ENCODE results near the gene HECTD4.

DNA sequence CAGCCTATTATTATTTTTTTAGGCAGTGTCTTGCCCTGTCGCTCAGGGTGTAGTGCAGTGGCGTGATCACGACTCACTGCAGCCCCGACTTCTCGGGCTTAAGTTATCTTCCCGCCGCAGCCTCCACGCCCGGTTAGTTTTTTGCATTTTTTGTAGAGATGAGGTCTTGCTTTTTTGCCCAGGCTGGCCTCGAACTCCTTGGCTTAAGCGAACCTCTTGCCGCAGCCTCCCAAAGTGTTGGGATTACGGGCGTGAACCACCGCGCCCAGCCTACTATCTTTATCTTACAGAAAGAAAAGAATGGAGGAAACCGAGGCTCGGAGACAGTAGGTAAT is 36.0 kb upstream of the HECTD4 start:
- TF ChIP-seq, protein P1, sequence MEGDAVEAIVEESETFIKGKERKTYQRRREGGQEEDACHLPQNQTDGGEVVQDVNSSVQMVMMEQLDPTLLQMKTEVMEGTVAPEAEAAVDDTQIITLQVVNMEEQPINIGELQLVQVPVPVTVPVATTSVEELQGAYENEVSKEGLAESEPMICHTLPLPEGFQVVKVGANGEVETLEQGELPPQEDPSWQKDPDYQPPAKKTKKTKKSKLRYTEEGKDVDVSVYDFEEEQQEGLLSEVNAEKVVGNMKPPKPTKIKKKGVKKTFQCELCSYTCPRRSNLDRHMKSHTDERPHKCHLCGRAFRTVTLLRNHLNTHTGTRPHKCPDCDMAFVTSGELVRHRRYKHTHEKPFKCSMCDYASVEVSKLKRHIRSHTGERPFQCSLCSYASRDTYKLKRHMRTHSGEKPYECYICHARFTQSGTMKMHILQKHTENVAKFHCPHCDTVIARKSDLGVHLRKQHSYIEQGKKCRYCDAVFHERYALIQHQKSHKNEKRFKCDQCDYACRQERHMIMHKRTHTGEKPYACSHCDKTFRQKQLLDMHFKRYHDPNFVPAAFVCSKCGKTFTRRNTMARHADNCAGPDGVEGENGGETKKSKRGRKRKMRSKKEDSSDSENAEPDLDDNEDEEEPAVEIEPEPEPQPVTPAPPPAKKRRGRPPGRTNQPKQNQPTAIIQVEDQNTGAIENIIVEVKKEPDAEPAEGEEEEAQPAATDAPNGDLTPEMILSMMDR (conservative IDR thresholded peaks at IDR 0.05): no peak
- no peak for TF ChIP-seq ZFX (IDR thresholded peaks at IDR 0.05)
